ENCODE results near the gene OR6B1.

DNA sequence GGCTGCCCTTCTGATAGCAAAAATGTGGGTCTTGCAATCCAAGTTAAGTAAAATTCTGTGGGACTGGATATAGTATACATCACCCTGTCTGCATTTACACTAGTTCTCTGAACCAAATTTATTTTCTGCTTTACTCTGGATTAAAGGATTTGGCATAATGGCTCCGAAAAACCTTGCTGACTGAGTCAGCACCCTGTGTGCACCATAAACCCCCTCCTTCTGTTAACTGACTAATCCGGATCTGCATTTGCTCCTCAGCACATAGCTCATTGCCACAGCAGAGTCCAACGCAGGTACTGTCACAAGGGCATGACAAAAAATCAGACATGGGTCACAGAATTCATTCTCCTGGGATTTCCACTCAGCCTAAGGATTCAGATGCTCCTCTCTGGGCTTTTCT lies 50.0 kb downstream of the OR6B1 start:
- TF ChIP-seq POLR2A (IDR thresholded peaks at IDR 0.05; ENCODE audit: low read depth, low read length) (no peak), POLR2AphosphoS5 (IDR thresholded peaks at IDR 0.05; ENCODE audit: insufficient read depth, low read depth, low read length) (no peak), MYC (IDR thresholded peaks at IDR 0.05; ENCODE audit: low read depth, low read length) (no peak), JUN (IDR thresholded peaks at IDR 0.05; ENCODE audit: borderline replicate concordance, insufficient read depth, insufficient read length, low read depth) (no peak), GATA2 (IDR thresholded peaks at IDR 0.05; ENCODE audit: insufficient read depth, insufficient read length, low read depth, low read length) (no peak), EZH2 (IDR thresholded peaks at IDR 0.05; ENCODE audit: borderline replicate concordance, low read depth, low read length, severe bottlenecking) (no peak)
- TF ChIP-seq, protein P1, sequence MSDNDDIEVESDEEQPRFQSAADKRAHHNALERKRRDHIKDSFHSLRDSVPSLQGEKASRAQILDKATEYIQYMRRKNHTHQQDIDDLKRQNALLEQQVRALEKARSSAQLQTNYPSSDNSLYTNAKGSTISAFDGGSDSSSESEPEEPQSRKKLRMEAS (IDR thresholded peaks at IDR 0.05; ENCODE audit: insufficient read depth, insufficient read length): no peak
- TF ChIP-seq, protein P2, sequence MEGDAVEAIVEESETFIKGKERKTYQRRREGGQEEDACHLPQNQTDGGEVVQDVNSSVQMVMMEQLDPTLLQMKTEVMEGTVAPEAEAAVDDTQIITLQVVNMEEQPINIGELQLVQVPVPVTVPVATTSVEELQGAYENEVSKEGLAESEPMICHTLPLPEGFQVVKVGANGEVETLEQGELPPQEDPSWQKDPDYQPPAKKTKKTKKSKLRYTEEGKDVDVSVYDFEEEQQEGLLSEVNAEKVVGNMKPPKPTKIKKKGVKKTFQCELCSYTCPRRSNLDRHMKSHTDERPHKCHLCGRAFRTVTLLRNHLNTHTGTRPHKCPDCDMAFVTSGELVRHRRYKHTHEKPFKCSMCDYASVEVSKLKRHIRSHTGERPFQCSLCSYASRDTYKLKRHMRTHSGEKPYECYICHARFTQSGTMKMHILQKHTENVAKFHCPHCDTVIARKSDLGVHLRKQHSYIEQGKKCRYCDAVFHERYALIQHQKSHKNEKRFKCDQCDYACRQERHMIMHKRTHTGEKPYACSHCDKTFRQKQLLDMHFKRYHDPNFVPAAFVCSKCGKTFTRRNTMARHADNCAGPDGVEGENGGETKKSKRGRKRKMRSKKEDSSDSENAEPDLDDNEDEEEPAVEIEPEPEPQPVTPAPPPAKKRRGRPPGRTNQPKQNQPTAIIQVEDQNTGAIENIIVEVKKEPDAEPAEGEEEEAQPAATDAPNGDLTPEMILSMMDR (IDR thresholded peaks at IDR 0.05; ENCODE audit: extremely low read depth in 1 of 2, insufficient read depth in 1 of 2, low read depth in 1 of 2, low read length in 2 of 2): no peak
